ENCODE measurements around the gene AQP1. TPM values are rescaled to one million over a fixed set of nuclear protein-coding genes. Genes with fewer than 3 reads are reported as not detected.

Gene AQP1
- polyA plus RNA-seq, 2 donors, result 28.9 to 49.8 TPM

GRCh38 chr7:30909431-30909830, 2.2 kb upstream of the AQP1 start:
- Histone ChIP-seq H3K27ac (ENCODE audit: low read depth in 2 of 2, low read length in 1 of 2) (no peak overlapping the region), H3K27me3 (ENCODE audit: control insufficient read depth in 1 of 2, insufficient read depth in 2 of 2, low read length in 2 of 2) (no peaks in the 10 kb centered on the region), H3K36me3 (ENCODE audit: control insufficient read depth in 2 of 2, insufficient read depth in 2 of 2, low read length in 1 of 2) (no peaks in the 10 kb centered on the region), H3K9me3 (ENCODE audit: control insufficient read depth in 2 of 2, insufficient read depth in 1 of 2, low read depth in 1 of 2, low read length in 1 of 2) (no peaks in the 10 kb centered on the region), H3K4me3 (ENCODE audit: low read depth in 1 of 2, low read length in 2 of 2) (no peak overlapping the region), H3K4me1 (ENCODE audit: control insufficient read depth in 2 of 2, insufficient read depth in 2 of 2, low read length in 1 of 2) (peaks cover 10 to 18% of the 10 kb centered on the region in 2 donors)
- WGBS, 2 donors, result 77 to 80% methylated on average over 6 of the region's 6 CpGs

- Histone ChIP-seq H3K27me3 (ENCODE audit: control insufficient read depth in 1 of 2, insufficient read depth in 2 of 2, low read length in 2 of 2) (no peaks in the 10 kb centered on the region), H3K4me3 (ENCODE audit: low read depth in 1 of 2, low read length in 2 of 2) (no peak overlapping the region), H3K27ac (ENCODE audit: low read depth in 2 of 2, low read length in 1 of 2) (peak overlapping the region; percentile 3 to 43), H3K36me3 (ENCODE audit: control insufficient read depth in 2 of 2, insufficient read depth in 2 of 2, low read length in 1 of 2) (no peaks in the 10 kb centered on the region), H3K4me1 (ENCODE audit: control insufficient read depth in 2 of 2, insufficient read depth in 2 of 2, low read length in 1 of 2) (peaks cover 4 to 10% of the 10 kb centered on the region in 2 donors), H3K9me3 (ENCODE audit: control insufficient read depth in 2 of 2, insufficient read depth in 1 of 2, low read depth in 1 of 2, low read length in 1 of 2) (no peaks in the 10 kb centered on the region)
- 47 to 57% methylated on average over 8 to 11 of the region's 11 CpGs for WGBS, 2 donors
Observed at GRCh38 chr7:30910411-30911073, 1.1 kb upstream of the AQP1 start.

- H3K4me3 ChIP-seq (ENCODE audit: low read depth in 1 of 2, low read length in 2 of 2), result no peak overlapping the region
Observed at GRCh38 chr7:30911133-30911532, 520 bp upstream of the AQP1 start.

GRCh38 chr7:30912021-30912730, 523 bp downstream of the AQP1 start:
- Histone ChIP-seq H3K36me3 (ENCODE audit: control insufficient read depth in 2 of 2, insufficient read depth in 2 of 2, low read length in 1 of 2) (no peaks in the 10 kb centered on the region), H3K9me3 (ENCODE audit: control insufficient read depth in 2 of 2, insufficient read depth in 1 of 2, low read depth in 1 of 2, low read length in 1 of 2) (no peaks in the 10 kb centered on the region), H3K27me3 (ENCODE audit: control insufficient read depth in 1 of 2, insufficient read depth in 2 of 2, low read length in 2 of 2) (no peaks in the 10 kb centered on the region), H3K4me3 (ENCODE audit: low read depth in 1 of 2, low read length in 2 of 2) (peak overlapping the region; percentile 29 to 39), H3K27ac (ENCODE audit: low read depth in 2 of 2, low read length in 1 of 2) (peak overlapping the region; percentile 11 to 65), H3K4me1 (ENCODE audit: control insufficient read depth in 2 of 2, insufficient read depth in 2 of 2, low read length in 1 of 2) (peaks cover 0 to 5% of the 10 kb centered on the region in 2 donors)
- WGBS, 2 donors, result 65 to 80% methylated on average over 26 of the region's 26 CpGs

More at GRCh38 chr7:30911133-30911532, 520 bp upstream of the AQP1 start:
- WGBS, 2 donors, result 65 to 74% methylated on average over 11 of the region's 11 CpGs
- no peaks in the 10 kb centered on the region for H3K9me3 ChIP-seq (ENCODE audit: control insufficient read depth in 2 of 2, insufficient read depth in 1 of 2, low read depth in 1 of 2, low read length in 1 of 2)
- peak overlapping the region; percentile 3 to 43 for H3K27ac ChIP-seq (ENCODE audit: low read depth in 2 of 2, low read length in 1 of 2)
- H3K4me1 ChIP-seq (ENCODE audit: control insufficient read depth in 2 of 2, insufficient read depth in 2 of 2, low read length in 1 of 2), result peaks cover 0 to 5% of the 10 kb centered on the region in 2 donors
- no peaks in the 10 kb centered on the region for H3K36me3 ChIP-seq (ENCODE audit: control insufficient read depth in 2 of 2, insufficient read depth in 2 of 2, low read length in 1 of 2)
- H3K27me3 ChIP-seq (ENCODE audit: control insufficient read depth in 1 of 2, insufficient read depth in 2 of 2, low read length in 2 of 2), result no peaks in the 10 kb centered on the region

- peak overlapping the region in 1 of 2 donors; percentile 65 for H3K27ac ChIP-seq (ENCODE audit: low read depth in 2 of 2, low read length in 1 of 2)
- no peaks in the 10 kb centered on the region for H3K36me3 ChIP-seq (ENCODE audit: control insufficient read depth in 2 of 2, insufficient read depth in 2 of 2, low read length in 1 of 2)
- no peaks in the 10 kb centered on the region for H3K27me3 ChIP-seq (ENCODE audit: control insufficient read depth in 1 of 2, insufficient read depth in 2 of 2, low read length in 2 of 2)
- WGBS, 2 donors, result 57 to 80% methylated on average over 2 of the region's 2 CpGs
- H3K9me3 ChIP-seq (ENCODE audit: control insufficient read depth in 2 of 2, insufficient read depth in 1 of 2, low read depth in 1 of 2, low read length in 1 of 2), result no peaks in the 10 kb centered on the region
- H3K4me3 ChIP-seq (ENCODE audit: low read depth in 1 of 2, low read length in 2 of 2), result peak overlapping the region; percentile 29 to 39
- peaks cover 0 to 5% of the 10 kb centered on the region in 2 donors for H3K4me1 ChIP-seq (ENCODE audit: control insufficient read depth in 2 of 2, insufficient read depth in 2 of 2, low read length in 1 of 2)
Observed at GRCh38 chr7:30912731-30912985, 1.0 kb downstream of the AQP1 start.

GRCh38 chr7:30912986-30913811, 1.5 kb downstream of the AQP1 start:
- Histone ChIP-seq H3K9me3 (ENCODE audit: control insufficient read depth in 2 of 2, insufficient read depth in 1 of 2, low read depth in 1 of 2, low read length in 1 of 2) (no peaks in the 10 kb centered on the region), H3K36me3 (ENCODE audit: control insufficient read depth in 2 of 2, insufficient read depth in 2 of 2, low read length in 1 of 2) (no peaks in the 10 kb centered on the region), H3K4me3 (ENCODE audit: low read depth in 1 of 2, low read length in 2 of 2) (peak overlapping the region; percentile 29 to 39), H3K27me3 (ENCODE audit: control insufficient read depth in 1 of 2, insufficient read depth in 2 of 2, low read length in 2 of 2) (no peaks in the 10 kb centered on the region), H3K4me1 (ENCODE audit: control insufficient read depth in 2 of 2, insufficient read depth in 2 of 2, low read length in 1 of 2) (peaks cover 0 to 5% of the 10 kb centered on the region in 2 donors), H3K27ac (ENCODE audit: low read depth in 2 of 2, low read length in 1 of 2) (peak overlapping the region; percentile 30 to 65)
- WGBS, 2 donors, result 64 to 67% methylated on average over 17 of the region's 17 CpGs

GRCh38 chr7:30913821-30914515, 2.3 kb downstream of the AQP1 start:
- H3K27ac ChIP-seq (ENCODE audit: low read depth in 2 of 2, low read length in 1 of 2), result peak overlapping the region; percentile 17 to 65
- H3K27me3 ChIP-seq (ENCODE audit: control insufficient read depth in 1 of 2, insufficient read depth in 2 of 2, low read length in 2 of 2), result no peaks in the 10 kb centered on the region
- H3K4me1 ChIP-seq (ENCODE audit: control insufficient read depth in 2 of 2, insufficient read depth in 2 of 2, low read length in 1 of 2), result peaks cover 0 to 5% of the 10 kb centered on the region in 2 donors
- H3K4me3 ChIP-seq (ENCODE audit: low read depth in 1 of 2, low read length in 2 of 2), result peak overlapping the region; percentile 29 to 39
- no peaks in the 10 kb centered on the region for H3K36me3 ChIP-seq (ENCODE audit: control insufficient read depth in 2 of 2, insufficient read depth in 2 of 2, low read length in 1 of 2)
- H3K9me3 ChIP-seq (ENCODE audit: control insufficient read depth in 2 of 2, insufficient read depth in 1 of 2, low read depth in 1 of 2, low read length in 1 of 2), result no peaks in the 10 kb centered on the region
- WGBS, 2 donors, result 67 to 75% methylated on average over 16 of the region's 16 CpGs

GRCh38 chr7:30914596-30914995, 2.9 kb downstream of the AQP1 start:
- peak overlapping the region in 1 of 2 donors; percentile 29 for H3K4me3 ChIP-seq (ENCODE audit: low read depth in 1 of 2, low read length in 2 of 2)
- H3K36me3 ChIP-seq (ENCODE audit: control insufficient read depth in 2 of 2, insufficient read depth in 2 of 2, low read length in 1 of 2), result no peaks in the 10 kb centered on the region
- H3K27me3 ChIP-seq (ENCODE audit: control insufficient read depth in 1 of 2, insufficient read depth in 2 of 2, low read length in 2 of 2), result no peaks in the 10 kb centered on the region
- H3K4me1 ChIP-seq (ENCODE audit: control insufficient read depth in 2 of 2, insufficient read depth in 2 of 2, low read length in 1 of 2), result peaks cover 0 to 5% of the 10 kb centered on the region in 2 donors
- H3K27ac ChIP-seq (ENCODE audit: low read depth in 2 of 2, low read length in 1 of 2), result peak overlapping the region; percentile 17 to 61
- no peaks in the 10 kb centered on the region for H3K9me3 ChIP-seq (ENCODE audit: control insufficient read depth in 2 of 2, insufficient read depth in 1 of 2, low read depth in 1 of 2, low read length in 1 of 2)
- 39 to 42% methylated on average over 4 of the region's 4 CpGs for WGBS, 2 donors

- Histone ChIP-seq H3K9me3 (ENCODE audit: control insufficient read depth in 2 of 2, insufficient read depth in 1 of 2, low read depth in 1 of 2, low read length in 1 of 2) (no peaks in the 10 kb centered on the region), H3K27ac (ENCODE audit: low read depth in 2 of 2, low read length in 1 of 2) (peak overlapping the region; percentile 23 to 61), H3K4me1 (ENCODE audit: control insufficient read depth in 2 of 2, insufficient read depth in 2 of 2, low read length in 1 of 2) (peaks cover 0 to 8% of the 10 kb centered on the region in 2 donors), H3K27me3 (ENCODE audit: control insufficient read depth in 1 of 2, insufficient read depth in 2 of 2, low read length in 2 of 2) (no peaks in the 10 kb centered on the region), H3K36me3 (ENCODE audit: control insufficient read depth in 2 of 2, insufficient read depth in 2 of 2, low read length in 1 of 2) (no peaks in the 10 kb centered on the region), H3K4me3 (ENCODE audit: low read depth in 1 of 2, low read length in 2 of 2) (peak overlapping the region; percentile 2 to 4)
- 48 to 72% methylated on average over 10 to 11 of the region's 11 CpGs for WGBS, 2 donors
Observed at GRCh38 chr7:30915005-30915601, 3.5 kb downstream of the AQP1 start.

Data from esophagus (tissue), 2 donors.